Measurements from ENCODE around the gene MICAL2. TPM values are rescaled to one million over a fixed set of nuclear protein-coding genes. Genes with fewer than 3 reads are reported as not detected.
A peak's percentile ranks its signal among the peaks of the same experiment; 100 is the strongest.

The MICAL2 gene
- total and polyA plus RNA-seq, 10 of the 15 experiments (the other 5 are each of a cell fraction or from before 2014, with no cell fraction given): 0.90 to 5.6 (median 2.4) TPM

DNA sequence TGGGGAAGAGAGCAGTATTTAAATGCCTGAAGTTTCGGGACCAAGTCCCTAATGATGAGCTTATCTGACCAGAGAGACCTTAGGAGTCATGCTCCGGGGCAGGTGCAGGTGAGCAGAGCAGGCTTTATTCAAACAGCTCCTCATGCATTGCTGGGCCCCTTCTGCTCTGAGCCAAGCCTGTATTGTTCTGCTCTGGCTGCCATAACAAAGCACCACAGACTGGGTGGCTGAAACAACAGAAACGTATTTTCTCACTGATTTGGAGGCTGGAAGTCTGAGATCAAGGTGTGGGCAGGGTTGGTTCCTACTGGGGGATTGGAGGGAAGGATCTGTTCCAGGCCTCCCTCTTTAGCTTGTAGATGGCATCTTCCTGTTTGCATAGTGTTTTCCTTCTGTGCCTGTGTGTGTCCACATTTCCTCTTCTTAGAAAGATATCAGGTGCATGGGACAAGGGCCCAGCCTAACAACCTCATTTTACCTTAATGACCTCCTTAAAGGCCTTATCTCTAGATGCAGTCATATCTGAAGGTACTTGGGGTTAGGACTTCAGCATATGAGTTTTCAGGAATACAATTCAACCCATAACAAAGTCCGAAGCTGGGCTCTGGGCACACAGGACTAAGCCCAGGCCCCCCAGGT lies 169.9 kb downstream of the MICAL2 start (continued):
- TF ChIP-seq, protein P1, sequence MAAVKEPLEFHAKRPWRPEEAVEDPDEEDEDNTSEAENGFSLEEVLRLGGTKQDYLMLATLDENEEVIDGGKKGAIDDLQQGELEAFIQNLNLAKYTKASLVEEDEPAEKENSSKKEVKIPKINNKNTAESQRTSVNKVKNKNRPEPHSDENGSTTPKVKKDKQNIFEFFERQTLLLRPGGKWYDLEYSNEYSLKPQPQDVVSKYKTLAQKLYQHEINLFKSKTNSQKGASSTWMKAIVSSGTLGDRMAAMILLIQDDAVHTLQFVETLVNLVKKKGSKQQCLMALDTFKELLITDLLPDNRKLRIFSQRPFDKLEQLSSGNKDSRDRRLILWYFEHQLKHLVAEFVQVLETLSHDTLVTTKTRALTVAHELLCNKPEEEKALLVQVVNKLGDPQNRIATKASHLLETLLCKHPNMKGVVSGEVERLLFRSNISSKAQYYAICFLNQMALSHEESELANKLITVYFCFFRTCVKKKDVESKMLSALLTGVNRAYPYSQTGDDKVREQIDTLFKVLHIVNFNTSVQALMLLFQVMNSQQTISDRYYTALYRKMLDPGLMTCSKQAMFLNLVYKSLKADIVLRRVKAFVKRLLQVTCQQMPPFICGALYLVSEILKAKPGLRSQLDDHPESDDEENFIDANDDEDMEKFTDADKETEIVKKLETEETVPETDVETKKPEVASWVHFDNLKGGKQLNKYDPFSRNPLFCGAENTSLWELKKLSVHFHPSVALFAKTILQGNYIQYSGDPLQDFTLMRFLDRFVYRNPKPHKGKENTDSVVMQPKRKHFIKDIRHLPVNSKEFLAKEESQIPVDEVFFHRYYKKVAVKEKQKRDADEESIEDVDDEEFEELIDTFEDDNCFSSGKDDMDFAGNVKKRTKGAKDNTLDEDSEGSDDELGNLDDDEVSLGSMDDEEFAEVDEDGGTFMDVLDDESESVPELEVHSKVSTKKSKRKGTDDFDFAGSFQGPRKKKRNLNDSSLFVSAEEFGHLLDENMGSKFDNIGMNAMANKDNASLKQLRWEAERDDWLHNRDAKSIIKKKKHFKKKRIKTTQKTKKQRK (IDR thresholded peaks at IDR 0.05; ENCODE audit: low read depth, low read length): no peak

DNA sequence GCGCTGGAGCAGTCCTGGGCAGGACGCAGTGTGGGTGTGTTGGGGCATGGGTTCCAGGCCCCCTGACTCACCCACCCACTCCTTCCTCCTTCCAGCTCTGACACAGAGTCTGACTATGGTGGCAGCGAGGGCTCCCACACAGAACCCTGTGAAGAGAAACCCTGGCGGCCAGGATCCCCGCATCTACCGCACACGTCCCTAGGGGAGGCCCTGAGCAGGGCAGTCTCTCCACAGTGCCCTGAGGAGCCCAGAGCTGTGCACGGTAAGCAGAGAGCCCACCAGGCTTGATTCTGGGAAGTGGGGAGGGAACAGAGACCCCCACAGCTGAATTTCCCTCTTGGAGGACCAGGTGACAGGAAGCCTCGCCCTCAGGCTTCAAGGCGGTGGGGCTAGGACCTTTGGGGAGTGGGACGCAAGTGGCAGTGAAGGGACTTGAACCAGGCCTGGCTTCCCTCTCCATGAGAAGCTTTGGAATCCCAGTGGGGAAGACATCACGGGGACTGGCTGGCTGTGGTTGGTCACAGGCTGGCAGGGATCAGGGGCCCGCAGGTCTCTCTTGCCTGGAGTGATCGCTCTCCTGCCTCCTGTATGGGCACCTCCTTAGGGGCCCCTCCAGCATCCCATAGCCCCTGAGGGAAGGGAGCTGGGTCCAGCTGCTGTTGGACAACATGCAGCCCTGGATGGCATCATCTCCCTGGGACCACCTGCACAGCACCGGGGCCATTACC lies 170.6 kb downstream of the MICAL2 start:
- ChIA-PET SMC1A (ENCODE audit: uncharacterized antibody, unreplicated experiment) (interaction anchor here (0.6 to 3.6 kb wide), 18 partner anchors 17 to 271 kb away, joined by 3 to 43 read pairs (median 4); no protein-coding TSS in a partner anchor), POLR2A (no interaction called here), CTCF (interaction anchor here (0.6 to 16.7 kb wide), 32 partner anchors 9 to 925 kb away, joined by 3 to 214 read pairs (median 4); no protein-coding TSS in a partner anchor), RAD21 (ENCODE audit: unreplicated experiment) (interaction anchor here (0.6 to 4.6 kb wide), 19 partner anchors 10 to 493 kb away, joined by 3 to 59 read pairs (median 3); no protein-coding TSS in a partner anchor)
- H3K79me2 ChIP-seq (ENCODE audit: control insufficient read depth, insufficient read depth, low read length): no peaks in the 10 kb centered on the region
- ATAC-seq (peak; percentile 21; the same call in 2 of the 3 replicates), FAIRE-seq (no peak), DNase-seq (ENCODE audit: low read depth, low spot score) (no peak)
- no TSS peak for BruUV-seq (replicated peaks)
- no peak overlapping the region for H3K27ac ChIP-seq (ENCODE audit: control insufficient read depth, insufficient read depth)
- in situ Hi-C loops (cut with MboI): loop anchor here (5.0 to 25.0 kb wide), 2 partner anchors 234 to 494 kb away; no protein-coding TSS in a partner anchor
- no peak for TF ChIP-seq FOS (IDR thresholded peaks at IDR 0.05; ENCODE audit: borderline replicate concordance, extremely low read depth, insufficient read length)
- no peaks in the 10 kb centered on the region for H3K4me1 ChIP-seq (ENCODE audit: control insufficient read depth, insufficient read depth, low read length)
- no peak overlapping the region for H3K4me3 ChIP-seq
- no peak overlapping the region for H3K9ac ChIP-seq (ENCODE audit: control insufficient read depth, insufficient read depth, low read length)
- H4K20me1 ChIP-seq (ENCODE audit: control insufficient read depth, insufficient read depth): no peaks in the 10 kb centered on the region
- intact Hi-C loops (cut with micrococcal nuclease; ENCODE audit: unreplicated experiment): loop anchor here (5.0 kb wide), 1 partner anchor 119 kb away; no protein-coding TSS in a partner anchor
- H3K27me3 ChIP-seq (replicated peaks in 1 of 2; ENCODE audit: control insufficient read depth in 2 of 2, insufficient read depth in 2 of 2, low read length in 1 of 2): no peaks in the 10 kb centered on the region; a peak in 1 of 4 replicates
- WGBS (ENCODE audit: insufficient coverage, insufficient replicate concordance, low lambda C conversion rate, missing lambda C conversion rate): 34% methylated on average over 15 of the region's 15 CpGs
- no peaks in the 10 kb centered on the region for H3K9me3 ChIP-seq (replicated peaks; ENCODE audit: control insufficient read depth, insufficient read depth, low read length)
- H3K36me3 ChIP-seq (ENCODE audit: control insufficient read depth in 2 of 2, insufficient read depth in 2 of 2, low read length in 1 of 2): no peaks in the 10 kb centered on the region
- no peak overlapping the region for H3K4me2 ChIP-seq (ENCODE audit: control insufficient read depth, insufficient read depth)
- no peak overlapping the region for H2AFZ ChIP-seq (ENCODE audit: control insufficient read depth, low read depth, low read length)
